H1 (cell line): ENCODE data around the gene RNU6-9. TPM values are rescaled to one million over a fixed set of nuclear protein-coding genes. Genes with fewer than 3 reads are reported as not detected.

ENCODE experiments used
- CTCF ChIA-PET: fragments of 300-600 bp; sonication (Branson Sonifier 250); formaldehyde crosslinking; loops from one replicate; lab custom pipeline; 2021; ENCODE audit not compliant: partially characterized antibody; lab: Charles Lee
- POLR2A ChIA-PET: fragments of 300-600 bp; sonication (Branson Sonifier 250); formaldehyde crosslinking; loops from one replicate; lab custom pipeline; 2021; ENCODE audit warnings: inconsistent platforms; ENCODE audit not compliant: partially characterized antibody; lab: Charles Lee
- DNase-seq, 2 experiments: peaks; one replicate each; pipeline versions ENCODE4 v3.0.0 to v3.0.0-alpha.2; 2010 to 2022; ENCODE audit warnings: low spot score in 2 of 2, low read depth in 1 of 2, mixed read lengths in 1 of 2
- FAIRE-seq: peaks from 2 replicates; lab custom pipeline; 2011; peaks lifted over from hg19 to GRCh38; lab: Jason Lieb, UNC
- H2AFZ ChIP-seq: 2 replicates; pipeline ENCODE4 v1.8.1; 2012; ENCODE audit warnings: low read length, inconsistent platforms
- H2AK5ac ChIP-seq: 2 replicates; pipeline ENCODE4 v1.6.1; 2013; ENCODE audit warnings: low read depth, low read length
- H2BK120ac ChIP-seq: replicated peaks from 2 replicates; pipeline ENCODE3; 2013; ENCODE audit warnings: low read depth, low read length, inconsistent platforms
- H2BK12ac ChIP-seq: 2 replicates; pipeline ENCODE4 v1.6.1; 2013; ENCODE audit warnings: low read depth, low read length
- H2BK15ac ChIP-seq: 2 replicates; pipeline ENCODE4 v1.6.1; 2013; ENCODE audit warnings: low read length
- H2BK20ac ChIP-seq: 2 replicates; pipeline ENCODE4 v1.6.1; 2013; ENCODE audit warnings: low read length
- H2BK5ac ChIP-seq: 2 replicates; pipeline ENCODE4 v1.6.1; 2013; ENCODE audit warnings: low read depth, low read length
- H3K14ac ChIP-seq: 2 replicates; pipeline ENCODE4 v1.6.1; 2013; ENCODE audit warnings: inconsistent platforms; ENCODE audit not compliant: insufficient read length
- H3K18ac ChIP-seq: 2 replicates; pipeline ENCODE4 v1.6.1; 2013; ENCODE audit warnings: low read length; ENCODE audit errors: extremely low read depth
- H3K23ac ChIP-seq: 2 replicates; pipeline ENCODE4 v1.6.1; 2013; ENCODE audit warnings: inconsistent platforms; ENCODE audit not compliant: insufficient read length
- H3K23me2 ChIP-seq: 2 replicates; pipeline ENCODE4 v1.6.1; 2013; ENCODE audit warnings: low read depth, low read length
- H3K27ac ChIP-seq: 2 replicates; pipeline ENCODE4 v1.6.1; 2011; ENCODE audit warnings: low read depth, low read length, inconsistent platforms
- H3K27me3 ChIP-seq, 4 experiments: replicated peaks in 1 of 4; 1 replicate in 1 of 4; 2 replicates in 3 of 4; pipeline versions ENCODE4 v1.6.1 to v1.8.1; 2011 to 2013; ENCODE audit warnings: low read length in 3 of 4, mild to moderate bottlenecking in 3 of 4, inconsistent platforms in 2 of 4, mixed read lengths in 2 of 4, moderate library complexity in 1 of 4; ENCODE audit not compliant: control insufficient read depth in 3 of 4, insufficient read depth in 3 of 4; ENCODE audit errors: extremely low read depth in 1 of 4
- H3K36me3 ChIP-seq, 4 experiments: 2 replicates each; pipeline versions ENCODE4 v1.6.1 to v1.8.1; 2011 to 2013; ENCODE audit warnings: mild to moderate bottlenecking in 4 of 4, low read length in 3 of 4, moderate library complexity in 2 of 4, control low read depth in 1 of 4, inconsistent platforms in 1 of 4; ENCODE audit not compliant: insufficient read depth in 4 of 4, control insufficient read depth in 2 of 4
- H3K4ac ChIP-seq: replicated peaks from 2 replicates; pipeline ENCODE3; 2013; ENCODE audit warnings: low read length, low read depth, mixed read lengths, inconsistent platforms; ENCODE audit not compliant: insufficient read length
- H3K4me1 ChIP-seq, 4 experiments: replicated peaks in 1 of 4; 1 replicate in 1 of 4; 2 replicates in 3 of 4; pipeline versions ENCODE4 v1.6.1 to v1.8.1; 2011 to 2013; ENCODE audit warnings: low read length in 3 of 4, inconsistent platforms in 2 of 4, mixed read lengths in 1 of 4; ENCODE audit not compliant: insufficient read depth in 4 of 4, control insufficient read depth in 3 of 4
- H3K4me2 ChIP-seq, 2 experiments: 2 replicates each; pipeline versions ENCODE4 v1.6.1 to v1.8.1; 2011 to 2013; ENCODE audit warnings: low read depth in 2 of 2, low read length in 2 of 2, control low read depth in 1 of 2, inconsistent platforms in 1 of 2, mild to moderate bottlenecking in 1 of 2; ENCODE audit not compliant: insufficient read depth in 1 of 2
- H3K4me3 ChIP-seq, 4 experiments: fragments of 200-600, 300-600 bp in 1 of 4; sonication (generic), shearing (Covaris generic), sonication (Bioruptor Twin) in 1 of 4; 2 replicates each; pipeline versions ENCODE4 v1.5.1 to v1.8.1; 2011 to 2016; ENCODE audit warnings: low read length in 4 of 4, low read depth in 3 of 4, control low read depth in 2 of 4, inconsistent platforms in 2 of 4, mild to moderate bottlenecking in 2 of 4, mixed read lengths in 1 of 4, moderate library complexity in 1 of 4; ENCODE audit not compliant: insufficient read depth in 2 of 4; ENCODE audit errors: extremely low read depth in 1 of 4
- H3K56ac ChIP-seq: replicated peaks from 2 replicates; pipeline ENCODE3; 2013; ENCODE audit warnings: low read depth, mild to moderate bottlenecking, mixed read lengths, low read length, inconsistent platforms; ENCODE audit not compliant: insufficient read length
- H3K79me1 ChIP-seq: 2 replicates; pipeline ENCODE4 v1.6.1; 2013; ENCODE audit warnings: low read depth, low read length, control low read depth
- H3K79me2 ChIP-seq, 2 experiments: 2 replicates each; pipeline versions ENCODE4 v1.6.1 to v1.8.1; 2012 to 2013; ENCODE audit warnings: low read length in 2 of 2, mild to moderate bottlenecking in 2 of 2, inconsistent platforms in 1 of 2; ENCODE audit not compliant: insufficient read depth in 2 of 2, control insufficient read depth in 1 of 2
- H3K9ac ChIP-seq, 4 experiments: replicated peaks in 1 of 4; 1 replicate in 1 of 4; 2 replicates in 3 of 4; pipeline versions ENCODE4 v1.6.1 to v1.8.1; 2011 to 2013; ENCODE audit warnings: low read depth in 3 of 4, low read length in 3 of 4, control low read depth in 2 of 4, mild to moderate bottlenecking in 2 of 4, moderate library complexity in 2 of 4, inconsistent platforms in 1 of 4; ENCODE audit errors: extremely low read depth in 1 of 4
- H3K9me3 ChIP-seq, 2 experiments: 2 replicates each; pipeline versions ENCODE4 v1.6.1 to v1.8.1; 2012 to 2013; ENCODE audit warnings: mild to moderate bottlenecking in 2 of 2, moderate library complexity in 2 of 2, control low read depth in 1 of 2, inconsistent platforms in 1 of 2, low read depth in 1 of 2, low read length in 1 of 2, mixed read lengths in 1 of 2; ENCODE audit not compliant: insufficient read depth in 2 of 2
- H4K20me1 ChIP-seq, 2 experiments: replicated peaks in 1 of 2; 2 replicates each; pipeline versions ENCODE3 to v1.8.1; 2011 to 2013; ENCODE audit warnings: inconsistent platforms in 2 of 2, low read length in 2 of 2, mild to moderate bottlenecking in 1 of 2; ENCODE audit not compliant: insufficient read depth in 2 of 2, control insufficient read depth in 1 of 2
- H4K5ac ChIP-seq: 2 replicates; pipeline ENCODE4 v1.6.1; 2013; ENCODE audit warnings: low read length, low read depth, mixed read lengths, inconsistent platforms; ENCODE audit not compliant: insufficient read length
- H4K8ac ChIP-seq: 2 replicates; pipeline ENCODE4 v1.8.0; 2013; ENCODE audit warnings: mild to moderate bottlenecking, moderate library complexity, low read length, inconsistent platforms; ENCODE audit not compliant: insufficient read depth; ENCODE audit errors: extremely low read depth
- H4K91ac ChIP-seq: replicated peaks from 2 replicates; pipeline ENCODE3; 2013; ENCODE audit warnings: low read length, mixed read lengths, inconsistent platforms; ENCODE audit not compliant: insufficient read length
- ASH2L ChIP-seq: fragments of 200-600, 300-600 bp; sonication (generic); IDR thresholded peaks from one replicate; pipeline ENCODE4 v1.7.1; 2017; ENCODE audit warnings: low read length
- CHD2 ChIP-seq: IDR thresholded peaks from 2 replicates; pipeline ENCODE4 v1.6.1; 2012; ENCODE audit warnings: low read length, improper control_type of control experiment
- JUND ChIP-seq: IDR thresholded peaks from 2 replicates; pipeline ENCODE4 v1.6.1; 2011; ENCODE audit warnings: mild to moderate bottlenecking, improper control_type of control experiment, low read length
- PHF8 ChIP-seq: fragments of 200-600 bp; sonication (generic); conservative IDR thresholded peaks from 2 replicates; pipeline ENCODE4 v1.7.1; 2012; ENCODE audit warnings: low read depth, mild to moderate bottlenecking, inconsistent platforms, low read length, moderate library complexity
- POLR2AphosphoS5 ChIP-seq: IDR thresholded peaks from 2 replicates; pipeline ENCODE4 v1.6.1; 2011; ENCODE audit warnings: low read depth, low read length
- RBBP5 ChIP-seq: IDR thresholded peaks from 2 replicates; pipeline ENCODE4 v1.7.1; 2012; ENCODE audit warnings: low read depth, mild to moderate bottlenecking, inconsistent platforms, low read length, moderate library complexity, borderline replicate concordance
- SIN3A ChIP-seq, 2 experiments: IDR thresholded peaks in 1 of 2; conservative IDR thresholded peaks in 1 of 2; 2 replicates each; pipeline ENCODE4 v1.6.1; 2011 to 2012; ENCODE audit warnings: low read length in 2 of 2, improper control_type of control experiment in 1 of 2, low read depth in 1 of 2, mild to moderate bottlenecking in 1 of 2
- SP2 ChIP-seq: IDR thresholded peaks from 2 replicates; pipeline ENCODE4 v1.6.1; 2012; ENCODE audit warnings: mild to moderate bottlenecking, low read length, inconsistent platforms
- SRF ChIP-seq: IDR thresholded peaks from 2 replicates; pipeline ENCODE4 v1.6.1; 2011; ENCODE audit warnings: mild to moderate bottlenecking, low read depth, low read length, moderate library complexity
- TEAD4 ChIP-seq: IDR thresholded peaks from 2 replicates; pipeline ENCODE4 v1.6.1; 2012; ENCODE audit warnings: low read depth, low read length, inconsistent platforms, mixed read lengths
- WGBS, 2 experiments: shearing (Covaris generic) in 1 of 2; methylation state at CpG; one replicate each; pipeline versions ENCODE4 v1.1.6 to v1.1.7; 2013 to 2015; ENCODE audit warnings: low lambda C conversion rate in 2 of 2, mixed read lengths in 2 of 2, inconsistent platforms in 1 of 2, low coverage in 1 of 2, missing lambda C conversion rate in 1 of 2; ENCODE audit not compliant: insufficient replicate concordance in 2 of 2, insufficient coverage in 1 of 2, insufficient read length in 1 of 2; ENCODE audit errors: extremely low coverage in 1 of 2, missing lambda C conversion rate in 1 of 2; 5-methylcytosine and 5-hydroxymethylcytosine counted together
- polyA plus RNA-seq, 7 experiments: library from polyadenylated mRNA; depleted of rRNA in 3 of 7; stranded (reverse) in 5 of 7; unstranded in 2 of 7; fragments of >200 nt in 5 of 7; fragments of 200-250 nt in 2 of 7; gene quantifications; 1 replicate in 5 of 7; 2 replicates in 1 of 7; 4 replicates in 1 of 7; pipeline versions ENCODE4 v1.2.1 to v1.2.3, GENCODE V29; 2011 to 2013; ENCODE audit warnings: missing spikeins in 2 of 7, mixed read lengths in 2 of 7
- total RNA-seq: library from RNA; stranded (reverse); fragmentation: NEBNext Ultra II Directional; extraction: Animal tissue kit (Norgen Biotek cat#: 25700); gene quantifications from 2 replicates; pipeline ENCODE4 v1.2.1, GENCODE V29; 2021

RNU6-9 gene
- total and polyA plus RNA-seq, 2 of the 8 experiments (the other 6 are each of a cell fraction or from before 2014, with no cell fraction given), result not detected

GRCh38 chr19:919199-920050, 26.1 kb downstream of the RNU6-9 start:
- Histone ChIP-seq H2AK5ac (no peak overlapping the region; the same call in 1 of the 2 replicates), H3K36me3 (peaks cover 0 to 5% (median 0%) of the 10 kb centered on the region in 4 experiments; a peak in 1 of 8 replicates), H3K23me2 (peaks cover 21% of the 10 kb centered on the region; the same call in 1 of the 2 replicates), H3K4me1 (peaks cover 0 to 18% (median 8%) of the 10 kb centered on the region in 4 experiments; a peak in 5 of 7 replicates), H3K4me2 (peak overlapping the region; percentile 30 to 97), H2BK5ac (no peak overlapping the region), H3K56ac (peak overlapping the region; percentile 6), H2BK12ac (peak overlapping the region; percentile 19; the same call in 1 of the 2 replicates), H4K8ac (peak overlapping the region; percentile 85; the same call in 1 of the 2 replicates), H4K20me1 (peaks cover 0 to 6% of the 10 kb centered on the region in 2 experiments), H3K27me3 (peaks cover 32 to 44% (median 40%) of the 10 kb centered on the region in 4 experiments), H4K91ac (no peak overlapping the region), H3K4ac (no peak overlapping the region), H2BK15ac (peak overlapping the region; percentile 61; the same call in 1 of the 2 replicates), H2BK120ac (no peak overlapping the region), H2BK20ac (no peak overlapping the region), H3K79me2 (no peaks in the 10 kb centered on the region), H3K14ac (no peak overlapping the region), H3K9me3 (no peaks in the 10 kb centered on the region), H2AFZ (no peak overlapping the region), H3K27ac (no peak overlapping the region), H3K23ac (no peak overlapping the region), H3K4me3 (peak overlapping the region; percentile 5 to 76 (median 28); a peak in 6 of 8 replicates), H3K18ac (no peak overlapping the region), H4K5ac (no peak overlapping the region), H3K9ac (no peak overlapping the region), H3K79me1 (no peaks in the 10 kb centered on the region)
- no peak for FAIRE-seq
- WGBS, 2 experiments, result 10% methylated on average over 57 of the region's 68 CpGs; no CpG with 5 or more reads in 1 of the 2 experiments
- DNase-seq, result peak in 1 of 2 experiments; percentile 73
- POLR2A ChIA-PET, result interaction anchor here (1.1 to 2.3 kb wide), 7 partner anchors 53 to 170 kb away, joined by 3 to 9 read pairs (median 5); partner anchors contain the start of genes CNN2 and WDR18
- CTCF ChIA-PET, result interaction anchor here (0.6 to 2.2 kb wide), 7 partner anchors 10 to 181 kb away, joined by 3 to 6 read pairs (median 4); no protein-coding TSS in a partner anchor
- no peak for TF ChIP-seq SP2
- 0 out of 2 replicates have a peak, but pooled peaks have one; percentile 15 for TF ChIP-seq TEAD4
- TF ChIP-seq SRF, result no peak
- no peak for TF ChIP-seq PHF8
- TF ChIP-seq RBBP5, result no peak
- peak; percentile 16 for TF ChIP-seq ASH2L
- no peak for TF ChIP-seq JUND
- TF ChIP-seq CHD2, result no peak
- TF ChIP-seq POLR2AphosphoS5, result no peak
- 0 out of 4 replicates have a peak, but pooled peaks of 1 of the 2 experiments have one; percentile 9 for TF ChIP-seq SIN3A (conservative IDR thresholded peaks at IDR 0.05 in 1 of 2, IDR thresholded peaks at IDR 0.05 in 1 of 2; ENCODE audit: low read depth in 1 of 2, low read length in 2 of 2)
